Activated gamma-delta T cell treated with anti-CD3 and anti-CD28 coated beads, Interleukin-2, amount 50 U/mL, for 16 hours (primary cell): Measurements from ENCODE around the gene CFAP43.
A peak's percentile ranks its signal among the peaks of the same experiment; 100 is the strongest.

Experiments used
- DNase-seq: peaks from one replicate; pipeline ENCODE4 v3.0.0-alpha.2; 2020; ENCODE audit warnings: low read depth

The CFAP43 gene

DNA sequence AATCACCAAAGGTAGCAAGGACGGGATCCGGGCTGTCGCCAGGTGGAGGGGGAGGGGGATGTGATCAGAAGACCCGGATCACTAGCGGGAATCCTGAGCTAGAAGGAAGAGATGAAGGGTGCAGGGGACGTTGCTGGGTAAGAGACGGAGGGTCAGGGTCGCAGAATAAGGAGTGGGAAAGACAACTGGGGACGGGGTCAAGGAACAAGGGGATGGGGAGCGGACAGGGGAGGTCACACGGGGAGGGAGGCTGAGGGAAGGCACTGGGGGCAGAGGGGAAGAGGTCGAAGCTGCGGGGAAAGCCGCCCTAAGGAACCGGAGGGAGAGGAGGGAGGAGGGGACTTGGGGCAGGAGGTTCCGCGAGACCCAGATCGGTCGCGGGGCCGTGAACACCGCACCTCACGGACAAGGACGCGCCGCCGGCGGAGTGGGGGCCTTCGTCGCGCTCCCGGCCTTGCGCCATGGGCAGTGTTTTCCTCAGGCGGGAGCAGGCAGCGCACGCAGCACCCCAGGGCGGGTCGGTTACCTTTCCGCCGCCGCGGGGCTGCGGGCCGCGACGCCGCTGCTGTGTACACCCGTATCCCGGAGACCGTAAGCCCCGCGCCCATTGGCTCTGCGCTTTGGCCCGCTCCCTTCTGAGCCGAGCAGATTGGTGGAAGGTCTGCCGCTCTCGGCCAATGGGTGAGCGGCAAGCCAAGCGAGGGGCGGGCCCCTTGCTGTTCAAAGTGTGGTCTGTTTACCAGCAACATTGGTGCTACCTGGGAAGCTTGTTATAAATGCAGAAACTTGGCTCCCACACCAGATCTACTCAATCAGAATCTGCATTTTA lies at the start of gene CFAP43:
Gene CFAP43 (minus strand): TSS at position 581 of the 829 bp plus-strand sequence. CDS start 118 bp downstream, at position 463.
- DNase-seq: peak; percentile 98

- DNase-seq: no peak
Measured at GRCh38 chr10:104281694-104282093, 49.5 kb upstream of the CFAP43 start.

DNA sequence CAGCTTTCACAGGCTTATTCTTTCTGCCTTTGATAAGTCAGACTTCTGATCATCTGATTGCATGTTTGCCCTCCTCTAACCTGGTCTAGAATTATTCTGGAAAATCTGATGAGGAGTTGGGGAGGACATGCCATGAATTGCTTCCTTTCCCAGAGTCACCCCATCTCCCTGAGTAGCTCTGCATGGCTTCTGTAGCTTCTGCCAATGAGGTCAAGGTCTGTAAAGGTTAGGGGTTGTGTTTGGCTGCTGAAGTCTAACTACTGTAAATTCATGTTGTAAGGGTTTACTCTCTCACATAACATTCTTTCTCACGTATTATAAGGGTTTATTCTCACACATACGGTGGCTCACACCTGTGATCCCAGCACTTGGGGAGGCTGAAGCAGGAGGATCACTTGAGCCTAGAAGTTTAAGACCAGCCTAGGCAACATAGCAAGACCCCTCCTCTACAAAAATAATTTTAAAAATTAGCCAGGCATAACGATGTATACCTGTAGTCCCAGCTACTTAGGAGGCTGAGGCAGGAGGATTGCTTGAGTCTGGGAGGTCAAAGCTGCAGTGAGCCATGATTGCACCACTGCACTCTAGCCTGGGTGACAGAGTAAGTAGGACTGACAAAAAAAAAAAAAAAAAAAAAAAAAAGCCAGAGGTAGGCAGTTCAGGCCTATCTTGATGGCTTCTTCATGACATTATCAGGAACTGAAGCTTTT lies 47.5 kb upstream of the CFAP43 start:
- DNase-seq: no peak

GRCh38 chr10:104277785-104278184 lies 45.6 kb upstream of the CFAP43 start:
- no peak for DNase-seq

DNA sequence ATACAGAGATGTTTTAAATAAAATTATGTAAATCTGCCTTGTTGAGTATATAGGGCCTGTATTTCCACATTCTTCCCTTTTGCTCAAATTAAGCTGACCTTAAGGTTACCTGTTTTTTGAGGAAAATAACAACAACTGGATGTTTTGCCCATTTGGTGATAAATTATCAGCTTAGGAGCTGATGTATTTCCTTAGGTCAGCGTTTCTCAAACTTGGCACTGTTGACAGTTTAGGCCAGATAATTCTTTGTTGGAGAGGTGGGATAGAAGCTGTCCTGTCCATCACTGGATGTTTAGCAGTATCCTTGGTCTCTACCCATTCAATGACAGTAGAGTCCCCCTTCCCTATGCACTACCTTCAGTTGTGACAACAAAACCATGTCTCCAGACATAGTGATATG lies 44.0 kb upstream of the CFAP43 start:
- DNase-seq: no peak

- DNase-seq: no peak
Measured at GRCh38 chr10:104274762-104275721, 42.9 kb upstream of the CFAP43 start.

DNA sequence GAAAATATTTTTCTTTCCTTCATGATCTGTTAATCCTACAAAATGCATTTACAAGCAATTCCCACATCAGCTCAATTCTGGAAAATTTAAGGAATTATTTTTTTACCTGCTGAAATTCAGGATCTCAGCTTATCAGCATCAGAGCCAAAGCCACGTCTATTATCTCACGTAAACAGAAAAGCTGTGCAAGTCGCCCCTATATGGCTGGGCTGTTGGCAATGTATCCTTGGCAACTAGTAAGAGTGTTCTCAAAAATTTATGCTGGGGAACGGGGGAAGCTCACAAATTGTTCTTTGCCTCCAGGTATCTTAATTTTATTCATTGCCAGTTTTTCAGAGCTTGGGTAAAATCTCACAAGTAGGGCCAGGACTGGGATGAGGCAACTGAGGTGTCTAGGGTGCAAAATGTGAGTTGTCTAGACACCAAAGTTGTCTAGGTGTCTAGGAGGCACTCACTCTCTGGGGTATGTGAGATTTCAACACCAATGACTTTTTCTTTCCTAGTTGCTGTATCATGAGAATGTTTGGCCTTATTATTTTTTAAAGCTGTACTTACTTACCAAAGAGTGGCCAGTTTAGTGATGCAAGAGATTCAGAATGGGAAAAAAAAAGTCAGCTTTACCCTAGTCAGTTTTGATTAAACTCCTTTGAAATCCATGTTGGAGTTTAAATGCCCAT lies 41.9 kb upstream of the CFAP43 start:
- DNase-seq: no peak

GRCh38 chr10:104273286-104273685 lies 41.1 kb upstream of the CFAP43 start:
- DNase-seq: no peak

DNA sequence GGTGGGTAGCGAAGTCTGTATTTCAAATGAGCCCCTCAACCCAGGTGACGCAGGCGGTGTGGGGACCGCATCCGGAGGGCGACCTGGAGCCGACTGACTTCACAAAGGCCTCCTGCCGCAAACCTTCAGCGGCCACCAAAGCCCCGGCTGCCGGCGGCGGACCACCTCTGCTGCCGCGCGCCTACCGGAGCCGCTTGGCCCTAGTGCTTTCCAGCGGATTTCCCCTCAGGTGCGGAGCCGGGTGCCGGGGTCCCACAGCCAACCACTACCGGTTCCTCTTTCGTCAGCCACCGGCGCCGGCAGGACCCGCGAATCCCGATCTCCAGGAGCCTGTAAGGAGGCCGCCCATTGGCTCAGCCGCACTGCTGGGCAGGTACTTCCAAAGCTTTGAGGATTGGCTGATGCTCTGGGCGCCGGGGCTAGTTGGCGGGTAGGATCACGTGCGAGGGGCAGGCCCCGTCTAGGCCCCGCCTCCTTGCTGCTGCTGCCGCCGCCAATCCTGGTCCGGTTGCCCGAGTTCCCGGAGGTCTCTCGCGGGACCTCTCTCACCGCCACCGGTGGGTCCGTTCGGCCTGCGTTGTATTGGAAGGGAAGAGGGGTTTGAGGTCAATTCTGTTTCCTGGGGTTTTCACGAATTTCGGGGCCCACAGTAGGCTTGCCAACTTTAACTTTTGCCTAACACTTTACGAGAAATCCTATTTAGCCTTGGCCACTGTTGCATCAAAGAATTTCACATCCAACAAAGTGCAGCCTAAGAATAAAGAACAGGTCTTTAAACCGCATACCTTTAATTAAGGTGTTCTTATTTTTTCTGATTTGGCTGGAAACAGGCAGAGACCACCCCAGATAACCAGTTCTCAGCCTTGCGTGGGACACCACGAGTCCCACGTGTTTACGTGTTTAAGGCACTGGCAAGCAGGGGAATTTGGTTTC lies 36.8 kb upstream of the CFAP43 start, which contains the start of gene GSTO2:
Gene GSTO2 (plus strand): TSS at position 472 of the 933 bp plus-strand sequence. CDS start 5,732 bp downstream, outside the sequence.
- peak; percentile 97 for DNase-seq

DNA sequence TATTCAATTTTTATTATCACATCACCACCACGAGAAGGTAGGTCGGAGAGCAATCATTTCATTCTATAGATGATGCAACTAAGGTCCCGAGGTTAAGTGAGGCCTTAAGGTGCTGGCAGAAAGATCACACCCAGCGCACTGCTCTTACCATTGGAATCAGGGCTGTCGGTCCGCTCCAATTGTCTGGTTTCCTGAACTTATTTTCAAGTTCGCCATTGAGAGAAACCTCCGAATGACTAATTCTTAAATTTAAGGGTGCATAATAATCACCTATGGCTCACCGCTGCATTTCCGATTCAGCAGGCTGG lies 36.2 kb upstream of the CFAP43 start:
- no peak for DNase-seq

- no peak for DNase-seq
Measured at GRCh38 chr10:104267721-104268404, 35.7 kb upstream of the CFAP43 start.

- no peak for DNase-seq
Measured at GRCh38 chr10:104264783-104265182, 32.6 kb upstream of the CFAP43 start.

- no peak for DNase-seq
Measured at GRCh38 chr10:104262055-104262454, 29.9 kb upstream of the CFAP43 start.

DNA sequence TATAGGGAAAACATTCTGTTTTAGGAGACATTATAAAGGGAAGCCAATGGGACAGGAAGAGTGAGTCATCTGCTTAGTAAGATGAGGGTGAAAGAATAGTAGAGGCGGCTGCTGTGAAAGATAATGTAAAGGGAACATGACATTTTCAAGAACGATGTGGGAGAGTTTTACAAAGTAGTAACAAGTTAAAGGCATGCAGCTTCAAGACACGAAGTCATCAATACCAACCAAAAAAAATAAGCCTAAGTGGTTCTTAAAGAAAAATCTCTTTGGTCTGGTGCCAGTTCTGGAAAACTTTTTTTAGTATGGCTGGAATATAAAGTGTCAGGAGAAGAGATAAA lies 28.6 kb upstream of the CFAP43 start:
- DNase-seq: no peak

DNA sequence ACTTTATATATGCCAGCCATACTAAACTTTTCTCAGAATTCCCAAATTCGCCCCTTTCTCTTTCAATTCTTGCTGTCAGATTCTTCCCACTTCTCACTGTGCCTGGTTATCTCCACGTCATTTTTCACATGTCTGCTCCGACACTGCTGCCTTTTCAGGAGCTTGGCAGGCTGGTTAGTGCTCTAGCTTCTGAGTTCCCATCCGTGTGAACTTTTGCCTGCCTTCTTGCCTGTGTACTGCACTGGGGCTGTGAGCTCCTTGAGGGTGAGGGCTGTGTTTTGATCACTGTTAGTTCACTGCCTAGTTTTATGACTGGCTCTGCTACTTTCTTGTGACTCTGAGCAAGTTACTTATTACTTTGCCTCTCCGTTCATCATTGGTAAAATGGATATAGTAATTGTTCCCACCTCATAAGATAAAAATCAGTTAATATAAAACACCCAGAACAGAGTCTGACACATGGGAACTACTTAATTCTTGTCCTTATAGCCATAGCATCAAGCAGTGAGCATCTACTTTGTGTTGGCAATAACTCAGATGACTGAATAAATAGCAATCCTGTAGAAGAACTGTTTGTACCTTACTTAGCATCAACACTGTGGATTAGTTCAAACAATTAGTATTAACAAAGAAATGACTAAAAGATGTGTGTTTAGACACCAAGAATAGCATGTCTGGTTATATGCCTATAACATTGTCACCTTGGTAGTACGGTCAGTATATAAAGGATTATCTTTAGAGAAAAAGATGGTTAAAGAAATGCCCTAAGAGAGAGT lies 28.0 kb upstream of the CFAP43 start:
- no peak for DNase-seq

- DNase-seq: no peak
Measured at GRCh38 chr10:104259456-104259855, 27.3 kb upstream of the CFAP43 start.

GRCh38 chr10:104258209-104258608 lies 26.0 kb upstream of the CFAP43 start:
- DNase-seq: no peak

DNA sequence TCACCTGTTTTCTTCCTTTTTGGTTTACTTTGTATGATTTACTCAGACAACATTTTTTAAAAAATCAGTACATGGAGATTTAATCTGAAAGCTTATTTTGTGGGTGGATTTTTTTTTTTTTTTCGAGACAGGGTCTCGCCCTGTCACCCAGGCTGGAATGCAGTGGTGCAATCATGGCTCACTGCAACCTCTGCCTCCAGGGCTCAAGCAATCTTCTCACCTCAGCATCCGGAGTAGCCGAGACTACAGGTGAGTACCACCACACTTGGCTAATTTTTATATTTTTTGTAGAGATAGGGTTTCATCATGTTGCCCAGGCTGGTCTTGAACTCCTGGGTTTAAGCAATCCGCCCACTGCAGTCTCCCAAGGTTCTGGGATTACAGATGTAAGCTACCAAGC lies 25.1 kb upstream of the CFAP43 start:
- DNase-seq: no peak

- DNase-seq: no peak
Measured at GRCh38 chr10:104256335-104256961, 24.3 kb upstream of the CFAP43 start.
